ENCODE measurements around the gene CYP4F2. TPM values are rescaled to one million over a fixed set of nuclear protein-coding genes. Genes with fewer than 3 reads are reported as not detected.

Gene CYP4F2
- total and polyA plus RNA-seq, 10 of the 15 experiments (the other 5 are each of a cell fraction or from before 2014, with no cell fraction given): 0.08 to 3.5 (median 0.63) TPM

- TF ChIP-seq NKRF (conservative IDR thresholded peaks at IDR 0.05): no peak
- TF ChIP-seq, protein P1, sequence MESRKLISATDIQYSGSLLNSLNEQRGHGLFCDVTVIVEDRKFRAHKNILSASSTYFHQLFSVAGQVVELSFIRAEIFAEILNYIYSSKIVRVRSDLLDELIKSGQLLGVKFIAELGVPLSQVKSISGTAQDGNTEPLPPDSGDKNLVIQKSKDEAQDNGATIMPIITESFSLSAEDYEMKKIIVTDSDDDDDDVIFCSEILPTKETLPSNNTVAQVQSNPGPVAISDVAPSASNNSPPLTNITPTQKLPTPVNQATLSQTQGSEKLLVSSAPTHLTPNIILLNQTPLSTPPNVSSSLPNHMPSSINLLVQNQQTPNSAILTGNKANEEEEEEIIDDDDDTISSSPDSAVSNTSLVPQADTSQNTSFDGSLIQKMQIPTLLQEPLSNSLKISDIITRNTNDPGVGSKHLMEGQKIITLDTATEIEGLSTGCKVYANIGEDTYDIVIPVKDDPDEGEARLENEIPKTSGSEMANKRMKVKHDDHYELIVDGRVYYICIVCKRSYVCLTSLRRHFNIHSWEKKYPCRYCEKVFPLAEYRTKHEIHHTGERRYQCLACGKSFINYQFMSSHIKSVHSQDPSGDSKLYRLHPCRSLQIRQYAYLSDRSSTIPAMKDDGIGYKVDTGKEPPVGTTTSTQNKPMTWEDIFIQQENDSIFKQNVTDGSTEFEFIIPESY (IDR thresholded peaks at IDR 0.05): no peak
Observed at GRCh38 chr19:15897026-15897737, 692 bp downstream of the CYP4F2 start (continued).

DNA sequence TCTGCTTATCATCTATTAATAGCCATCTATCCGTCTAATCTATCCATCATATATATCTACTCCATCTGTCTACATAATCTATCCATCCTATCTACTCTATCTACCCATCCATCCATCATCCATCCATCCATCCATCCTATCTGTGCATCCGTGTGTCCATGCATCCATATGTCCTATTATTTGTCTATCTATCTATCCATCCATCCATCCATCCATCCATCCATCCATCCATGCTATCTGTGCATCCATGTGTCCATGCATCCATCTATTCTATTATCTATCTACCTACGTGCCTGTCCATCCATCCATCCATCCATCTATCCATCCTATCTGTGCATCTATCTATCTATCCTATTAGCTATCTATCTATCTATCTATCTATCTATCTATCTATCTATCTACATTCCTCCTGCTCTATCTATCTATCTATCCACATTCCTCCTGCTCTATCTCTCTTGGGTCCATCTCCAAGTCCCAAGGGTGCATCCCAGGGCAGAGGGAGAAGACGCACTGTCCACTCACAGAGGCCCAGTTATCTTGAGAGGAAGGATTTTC, 1.9 kb downstream of the CYP4F2 start:
- H4K20me1 ChIP-seq (ENCODE audit: control insufficient read depth, insufficient read depth): no peaks in the 10 kb centered on the region
- POLR2A ChIA-PET: no interaction called here
- H3K4me2 ChIP-seq (ENCODE audit: control insufficient read depth, insufficient read depth): no peak overlapping the region
- no peaks in the 10 kb centered on the region for H3K36me3 ChIP-seq (ENCODE audit: control insufficient read depth in 2 of 2, insufficient read depth in 2 of 2, low read length in 1 of 2)
- H3K79me2 ChIP-seq (ENCODE audit: control insufficient read depth, insufficient read depth, low read length): no peaks in the 10 kb centered on the region
- FAIRE-seq (no peak), DNase-seq (ENCODE audit: low read depth, low spot score) (no peak), ATAC-seq (no peak)
- no peak overlapping the region for H3K27ac ChIP-seq (ENCODE audit: control insufficient read depth, insufficient read depth)
- H3K4me1 ChIP-seq (ENCODE audit: control insufficient read depth, insufficient read depth, low read length): no peaks in the 10 kb centered on the region
- intact Hi-C loops (cut with micrococcal nuclease; ENCODE audit: unreplicated experiment) (no loop called here), in situ Hi-C loops (cut with MboI) (no loop called here)
- H3K9me3 ChIP-seq (replicated peaks; ENCODE audit: control insufficient read depth, insufficient read depth, low read length): no peaks in the 10 kb centered on the region; the same call in 2 of the 3 replicates
- H3K4me3 ChIP-seq: no peak overlapping the region
- SMC1A ChIA-PET (ENCODE audit: uncharacterized antibody, unreplicated experiment): no interaction called here
- peaks cover 0 to 3% of the 10 kb centered on the region in 2 experiments; a peak in 1 of 4 replicates for H3K27me3 ChIP-seq (replicated peaks in 1 of 2; ENCODE audit: control insufficient read depth in 2 of 2, insufficient read depth in 2 of 2, low read length in 1 of 2)
- no TSS peak for BruUV-seq (replicated peaks)
- CTCF ChIA-PET: no interaction called here
- no peak overlapping the region for H2AFZ ChIP-seq (ENCODE audit: control insufficient read depth, low read depth, low read length)
- TF ChIP-seq, protein P2, sequence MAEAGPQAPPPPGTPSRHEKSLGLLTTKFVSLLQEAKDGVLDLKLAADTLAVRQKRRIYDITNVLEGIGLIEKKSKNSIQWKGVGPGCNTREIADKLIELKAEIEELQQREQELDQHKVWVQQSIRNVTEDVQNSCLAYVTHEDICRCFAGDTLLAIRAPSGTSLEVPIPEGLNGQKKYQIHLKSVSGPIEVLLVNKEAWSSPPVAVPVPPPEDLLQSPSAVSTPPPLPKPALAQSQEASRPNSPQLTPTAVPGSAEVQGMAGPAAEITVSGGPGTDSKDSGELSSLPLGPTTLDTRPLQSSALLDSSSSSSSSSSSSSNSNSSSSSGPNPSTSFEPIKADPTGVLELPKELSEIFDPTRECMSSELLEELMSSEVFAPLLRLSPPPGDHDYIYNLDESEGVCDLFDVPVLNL (IDR thresholded peaks at IDR 0.05; ENCODE audit: low read depth, low read length): no peak
- TF ChIP-seq STAT1 (conservative IDR thresholded peaks at IDR 0.05) (no peak), SKIL (IDR thresholded peaks at IDR 0.05; ENCODE audit: low read depth, poor library complexity, severe bottlenecking) (no peak), MLLT1 (IDR thresholded peaks at IDR 0.05) (no peak), IKZF2 (IDR thresholded peaks at IDR 0.05) (no peak), ZBED1 (IDR thresholded peaks at IDR 0.05; ENCODE audit: borderline replicate concordance) (no peak), PML (IDR thresholded peaks at IDR 0.05; ENCODE audit: low read length) (no peak), TCF12 (IDR thresholded peaks at IDR 0.05; ENCODE audit: low read depth, low read length) (no peak)
- RAD21 ChIA-PET (ENCODE audit: unreplicated experiment): no interaction called here
- H3K9ac ChIP-seq (ENCODE audit: control insufficient read depth, insufficient read depth, low read length): no peak overlapping the region
- 0% methylated on average over 4 of the region's 4 CpGs for WGBS (ENCODE audit: insufficient coverage, insufficient replicate concordance, low lambda C conversion rate, missing lambda C conversion rate)

Measured in GM12878 (cell line).